Stimulated activated CD4-positive, alpha-beta T cell treated with anti-CD3 and anti-CD28 coated beads, Interleukin-15, amount 100 ng/mL, for 48 hours (primary cell): Measurements from ENCODE around the gene EYA2.
"Not testable (repeated sequence)": the region's sequence is repeated elsewhere in the genome, so short reads cannot be mapped to it uniquely, and the experiment has no call there.

ENCODE experiments used
- DNase-seq, 2 donors: peaks; one replicate each; pipeline ENCODE4 v3.0.0-alpha.2; 2020; ENCODE audit warnings: low read depth in 2 of 2

Gene EYA2

GRCh38 chr20:47204008-47204849 lies 309.6 kb downstream of the EYA2 start:
- DNase-seq: no peak

GRCh38 chr20:47204850-47205122 lies 310.1 kb downstream of the EYA2 start:
- DNase-seq: not testable (repeated sequence)

GRCh38 chr20:47205577-47206123 lies 311.0 kb downstream of the EYA2 start:
- peak in 1 of 2 donors; percentile 50 for DNase-seq

- not testable (repeated sequence) for DNase-seq
These were observed 311.9 kb downstream of the EYA2 start for GRCh38 chr20:47206552-47206951.

- DNase-seq: no peak
These were observed 312.5 kb downstream of the EYA2 start for GRCh38 chr20:47206962-47207641.

- DNase-seq: no peak
These were observed 314.0 kb downstream of the EYA2 start for GRCh38 chr20:47208534-47209174.

GRCh38 chr20:47209982-47210381 lies 315.3 kb downstream of the EYA2 start:
- no peak for DNase-seq

- no peak for DNase-seq
These were observed 315.8 kb downstream of the EYA2 start for GRCh38 chr20:47210470-47210869.

- no peak for DNase-seq
These were observed 316.4 kb downstream of the EYA2 start for GRCh38 chr20:47211036-47211435.

GRCh38 chr20:47212606-47213207 lies 318.1 kb downstream of the EYA2 start:
- DNase-seq: no peak

- no peak for DNase-seq
These were observed 319.3 kb downstream of the EYA2 start for GRCh38 chr20:47213966-47214365.

- DNase-seq: no peak
These were observed 321.2 kb downstream of the EYA2 start for GRCh38 chr20:47215653-47216397.

GRCh38 chr20:47216819-47217410 lies 322.3 kb downstream of the EYA2 start:
- no peak for DNase-seq

- DNase-seq: no peak
These were observed 323.1 kb downstream of the EYA2 start for GRCh38 chr20:47217482-47218446.

- peak; percentile 32 to 36 for DNase-seq
These were observed 325.5 kb downstream of the EYA2 start for GRCh38 chr20:47220161-47220582.

- no peak for DNase-seq
These were observed 326.5 kb downstream of the EYA2 start for GRCh38 chr20:47221036-47221625.

- DNase-seq: no peak
These were observed 328.0 kb downstream of the EYA2 start for GRCh38 chr20:47222468-47223119.

- DNase-seq: no peak
These were observed 329.3 kb downstream of the EYA2 start for GRCh38 chr20:47223896-47224295.

- no peak for DNase-seq
These were observed 329.7 kb downstream of the EYA2 start for GRCh38 chr20:47224300-47224791.
